ENCODE data around the gene ZNF80.
"Not testable (repeated sequence)": the region's sequence is repeated elsewhere in the genome, so short reads cannot be mapped to it uniquely, and the experiment has no call there.

The ZNF80 gene

GRCh38 chr3:114237478-114237877 is at the start of gene ZNF80:
ZNF80 (minus strand) TSS chr3:114237578; CDS start chr3:114237074, 504 bp downstream.
- not testable (repeated sequence) for H3K4me3 ChIP-seq (ENCODE audit: low read length); H3K9ac ChIP-seq (ENCODE audit: low read depth, low read length); H3K4me1 ChIP-seq (ENCODE audit: insufficient read depth, low read length); H3K9me3 ChIP-seq (ENCODE audit: insufficient read depth, low read depth, low read length); H3K36me3 ChIP-seq (ENCODE audit: insufficient read depth, low read depth, low read length); H3K27me3 ChIP-seq (ENCODE audit: insufficient read depth, low read length); H3K27ac ChIP-seq (ENCODE audit: low read length)

GRCh38 chr3:114286266-114286665 is 48.9 kb upstream of the ZNF80 start:
- no peaks in the 10 kb centered on the region for H3K27me3 ChIP-seq (ENCODE audit: insufficient read depth, low read length)

GRCh38 chr3:114285648-114286230 is 48.4 kb upstream of the ZNF80 start:
- no peaks in the 10 kb centered on the region for H3K27me3 ChIP-seq (ENCODE audit: insufficient read depth, low read length)

More at GRCh38 chr3:114286266-114286665, 48.9 kb upstream of the ZNF80 start:
- no peak overlapping the region for H3K4me3 ChIP-seq (ENCODE audit: low read length)
- no peak overlapping the region for H3K9ac ChIP-seq (ENCODE audit: low read depth, low read length)
- H3K36me3 ChIP-seq (ENCODE audit: insufficient read depth, low read depth, low read length), result no peaks in the 10 kb centered on the region
- no peaks in the 10 kb centered on the region; the same call in 1 of the 2 replicates for H3K4me1 ChIP-seq (ENCODE audit: insufficient read depth, low read length)
- H3K27ac ChIP-seq (ENCODE audit: low read length), result no peak overlapping the region
- no peaks in the 10 kb centered on the region for H3K9me3 ChIP-seq (ENCODE audit: insufficient read depth, low read depth, low read length)

GRCh38 chr3:114284644-114285043 is 47.3 kb upstream of the ZNF80 start:
- no peak overlapping the region for H3K9ac ChIP-seq (ENCODE audit: low read depth, low read length)
- no peak overlapping the region for H3K27ac ChIP-seq (ENCODE audit: low read length)
- no peak overlapping the region for H3K4me3 ChIP-seq (ENCODE audit: low read length)
- no peaks in the 10 kb centered on the region for H3K4me1 ChIP-seq (ENCODE audit: insufficient read depth, low read length)
- H3K27me3 ChIP-seq (ENCODE audit: insufficient read depth, low read length), result no peaks in the 10 kb centered on the region
- no peaks in the 10 kb centered on the region for H3K9me3 ChIP-seq (ENCODE audit: insufficient read depth, low read depth, low read length)
- H3K36me3 ChIP-seq (ENCODE audit: insufficient read depth, low read depth, low read length), result no peaks in the 10 kb centered on the region

More at GRCh38 chr3:114285648-114286230, 48.4 kb upstream of the ZNF80 start:
- Histone ChIP-seq H3K36me3 (ENCODE audit: insufficient read depth, low read depth, low read length) (no peaks in the 10 kb centered on the region), H3K27ac (ENCODE audit: low read length) (no peak overlapping the region), H3K4me3 (ENCODE audit: low read length) (no peak overlapping the region), H3K9me3 (ENCODE audit: insufficient read depth, low read depth, low read length) (no peaks in the 10 kb centered on the region), H3K9ac (ENCODE audit: low read depth, low read length) (no peak overlapping the region), H3K4me1 (ENCODE audit: insufficient read depth, low read length) (no peaks in the 10 kb centered on the region)

GRCh38 chr3:114276856-114277255 is 39.5 kb upstream of the ZNF80 start:
- not testable (repeated sequence) for H3K9me3 ChIP-seq (ENCODE audit: insufficient read depth, low read depth, low read length); H3K27me3 ChIP-seq (ENCODE audit: insufficient read depth, low read length); H3K36me3 ChIP-seq (ENCODE audit: insufficient read depth, low read depth, low read length); H3K4me3 ChIP-seq (ENCODE audit: low read length); H3K4me1 ChIP-seq (ENCODE audit: insufficient read depth, low read length); H3K27ac ChIP-seq (ENCODE audit: low read length); H3K9ac ChIP-seq (ENCODE audit: low read depth, low read length)

GRCh38 chr3:114274929-114275328 is 37.6 kb upstream of the ZNF80 start:
- H3K9ac ChIP-seq (ENCODE audit: low read depth, low read length), result no peak overlapping the region
- no peaks in the 10 kb centered on the region; the same call in 1 of the 2 replicates for H3K9me3 ChIP-seq (ENCODE audit: insufficient read depth, low read depth, low read length)
- H3K4me1 ChIP-seq (ENCODE audit: insufficient read depth, low read length), result no peaks in the 10 kb centered on the region
- no peak overlapping the region for H3K27ac ChIP-seq (ENCODE audit: low read length)
- no peaks in the 10 kb centered on the region for H3K27me3 ChIP-seq (ENCODE audit: insufficient read depth, low read length)
- no peak overlapping the region for H3K4me3 ChIP-seq (ENCODE audit: low read length)
- no peaks in the 10 kb centered on the region for H3K36me3 ChIP-seq (ENCODE audit: insufficient read depth, low read depth, low read length)

GRCh38 chr3:114272271-114272670 is 34.9 kb upstream of the ZNF80 start:
- Histone ChIP-seq H3K4me1 (ENCODE audit: insufficient read depth, low read length) (no peaks in the 10 kb centered on the region), H3K27me3 (ENCODE audit: insufficient read depth, low read length) (no peaks in the 10 kb centered on the region), H3K36me3 (ENCODE audit: insufficient read depth, low read depth, low read length) (no peaks in the 10 kb centered on the region), H3K9me3 (ENCODE audit: insufficient read depth, low read depth, low read length) (no peaks in the 10 kb centered on the region; the same call in none of the 2 replicates), H3K27ac (ENCODE audit: low read length) (no peak overlapping the region), H3K9ac (ENCODE audit: low read depth, low read length) (no peak overlapping the region), H3K4me3 (ENCODE audit: low read length) (no peak overlapping the region)

GRCh38 chr3:114270019-114270418 is 32.6 kb upstream of the ZNF80 start:
- H3K9ac ChIP-seq (ENCODE audit: low read depth, low read length), result no peak overlapping the region
- H3K4me3 ChIP-seq (ENCODE audit: low read length), result no peak overlapping the region
- no peak overlapping the region for H3K27ac ChIP-seq (ENCODE audit: low read length)
- H3K9me3 ChIP-seq (ENCODE audit: insufficient read depth, low read depth, low read length), result no peaks in the 10 kb centered on the region; the same call in none of the 2 replicates
- H3K36me3 ChIP-seq (ENCODE audit: insufficient read depth, low read depth, low read length), result no peaks in the 10 kb centered on the region
- no peaks in the 10 kb centered on the region for H3K4me1 ChIP-seq (ENCODE audit: insufficient read depth, low read length)
- no peaks in the 10 kb centered on the region for H3K27me3 ChIP-seq (ENCODE audit: insufficient read depth, low read length)

- Histone ChIP-seq H3K9ac (ENCODE audit: low read depth, low read length) (no peak overlapping the region), H3K27ac (ENCODE audit: low read length) (no peak overlapping the region), H3K27me3 (ENCODE audit: insufficient read depth, low read length) (no peaks in the 10 kb centered on the region)
Observed at GRCh38 chr3:114260152-114260551, 22.8 kb upstream of the ZNF80 start.

GRCh38 chr3:114259566-114259965 is 22.2 kb upstream of the ZNF80 start:
- Histone ChIP-seq H3K9ac (ENCODE audit: low read depth, low read length) (no peak overlapping the region), H3K27me3 (ENCODE audit: insufficient read depth, low read length) (no peaks in the 10 kb centered on the region), H3K27ac (ENCODE audit: low read length) (no peak overlapping the region), H3K4me3 (ENCODE audit: low read length) (no peak overlapping the region), H3K4me1 (ENCODE audit: insufficient read depth, low read length) (no peaks in the 10 kb centered on the region), H3K36me3 (ENCODE audit: insufficient read depth, low read depth, low read length) (no peaks in the 10 kb centered on the region), H3K9me3 (ENCODE audit: insufficient read depth, low read depth, low read length) (peaks cover 9% of the 10 kb centered on the region; the same call in 1 of the 2 replicates)

More at GRCh38 chr3:114260152-114260551, 22.8 kb upstream of the ZNF80 start:
- Histone ChIP-seq H3K36me3 (ENCODE audit: insufficient read depth, low read depth, low read length) (no peaks in the 10 kb centered on the region), H3K4me1 (ENCODE audit: insufficient read depth, low read length) (no peaks in the 10 kb centered on the region), H3K9me3 (ENCODE audit: insufficient read depth, low read depth, low read length) (peaks cover 9% of the 10 kb centered on the region; the same call in 1 of the 2 replicates), H3K4me3 (ENCODE audit: low read length) (no peak overlapping the region)

GRCh38 chr3:114253505-114253904 is 16.1 kb upstream of the ZNF80 start:
- Histone ChIP-seq H3K4me3 (ENCODE audit: low read length) (no peak overlapping the region), H3K9ac (ENCODE audit: low read depth, low read length) (no peak overlapping the region), H3K36me3 (ENCODE audit: insufficient read depth, low read depth, low read length) (no peaks in the 10 kb centered on the region), H3K27ac (ENCODE audit: low read length) (no peak overlapping the region), H3K9me3 (ENCODE audit: insufficient read depth, low read depth, low read length) (no peaks in the 10 kb centered on the region), H3K27me3 (ENCODE audit: insufficient read depth, low read length) (no peaks in the 10 kb centered on the region), H3K4me1 (ENCODE audit: insufficient read depth, low read length) (no peaks in the 10 kb centered on the region)

GRCh38 chr3:114252954-114253353 is 15.6 kb upstream of the ZNF80 start:
- H3K9ac ChIP-seq (ENCODE audit: low read depth, low read length), result no peak overlapping the region
- H3K27ac ChIP-seq (ENCODE audit: low read length), result no peak overlapping the region
- H3K36me3 ChIP-seq (ENCODE audit: insufficient read depth, low read depth, low read length), result no peaks in the 10 kb centered on the region
- no peaks in the 10 kb centered on the region for H3K27me3 ChIP-seq (ENCODE audit: insufficient read depth, low read length)
- no peaks in the 10 kb centered on the region for H3K9me3 ChIP-seq (ENCODE audit: insufficient read depth, low read depth, low read length)
- H3K4me3 ChIP-seq (ENCODE audit: low read length), result no peak overlapping the region
- H3K4me1 ChIP-seq (ENCODE audit: insufficient read depth, low read length), result no peaks in the 10 kb centered on the region
